ENCODE results near the gene EXT2. TPM values are rescaled to one million over a fixed set of nuclear protein-coding genes. Genes with fewer than 3 reads are reported as not detected.

Gene EXT2
- total RNA-seq, 1 experiment from 2014 or later: 42.8 TPM

- Histone ChIP-seq H3K27me3 (ENCODE audit: insufficient read depth, low read length) (no peaks in the 10 kb centered on the region), H3K27ac (ENCODE audit: low read depth, low read length) (no peak overlapping the region), H3K79me2 (ENCODE audit: insufficient read depth, low read length) (no peaks in the 10 kb centered on the region), H3K4me3 (replicated peaks in 1 of 2; ENCODE audit: low read depth in 1 of 2, low read length in 2 of 2) (no peak overlapping the region), H3K36me3 (ENCODE audit: control insufficient read depth in 1 of 2, insufficient read depth in 2 of 2, low read length in 2 of 2) (no peaks in the 10 kb centered on the region), H3K9me2 (ENCODE audit: insufficient read depth) (no peaks in the 10 kb centered on the region), H3K9ac (ENCODE audit: low read length) (no peak overlapping the region), H3K9me3 (ENCODE audit: control insufficient read depth in 1 of 2, insufficient read depth in 1 of 2, low read depth in 1 of 2, low read length in 2 of 2) (no peaks in the 10 kb centered on the region), H3K4me1 (ENCODE audit: control insufficient read depth in 1 of 2, insufficient read depth in 2 of 2, low read length in 2 of 2) (no peaks in the 10 kb centered on the region), H4K20me1 (ENCODE audit: insufficient read depth) (no peaks in the 10 kb centered on the region), H3K4me2 (ENCODE audit: low read length) (no peak overlapping the region), H2AFZ (ENCODE audit: low read depth, low read length, poor library complexity, severe bottlenecking) (no peak overlapping the region)
- ChIA-PET CTCF (no interaction called here), POLR2A (no interaction called here), RAD21 (ENCODE audit: low non-redundant PET in 1 of 2, low total read pairs in 2 of 2, uncharacterized antibody in 2 of 2, unreplicated experiment in 2 of 2) (no interaction called here)
- no TSS peak for BruUV-seq (replicated peaks)
- intact Hi-C loops (cut with micrococcal nuclease): no loop called here
- TF ChIP-seq SP1 (IDR thresholded peaks at IDR 0.05; ENCODE audit: low read depth) (no peak), SRF (IDR thresholded peaks at IDR 0.05; ENCODE audit: low read depth) (no peak), ZNF274 (IDR thresholded peaks at IDR 0.05; ENCODE audit: low read depth, low read length) (no peak), POLR2AphosphoS5 (IDR thresholded peaks at IDR 0.05; ENCODE audit: low read depth, low read length) (no peak), FOSL1 (IDR thresholded peaks at IDR 0.05; ENCODE audit: low read depth) (no peak), EZH2 (IDR thresholded peaks at IDR 0.05) (no peak), CBX3 (IDR thresholded peaks at IDR 0.05; ENCODE audit: low read depth) (no peak), ZFX (IDR thresholded peaks at IDR 0.05) (no peak), POLR2A (IDR thresholded peaks at IDR 0.05; ENCODE audit: borderline replicate concordance, extremely low read depth, insufficient read depth, insufficient read length) (no peak), MAX (IDR thresholded peaks at IDR 0.05) (no peak), ATF3 (IDR thresholded peaks at IDR 0.05) (no peak), EZH2phosphoT487 (IDR thresholded peaks at IDR 0.05; ENCODE audit: borderline replicate concordance) (no peak), RAD21 (IDR thresholded peaks at IDR 0.05; ENCODE audit: low read depth) (no peak), ZBTB33 (IDR thresholded peaks at IDR 0.05; ENCODE audit: extremely low read depth, insufficient replicate concordance, low read length) (no peak), JUND (IDR thresholded peaks at IDR 0.05) (no peak)
- no peak for DNase-seq (ENCODE audit: low read depth, low spot score)
- ATAC-seq: no peak
These were observed 179.8 kb downstream of the EXT2 start for GRCh38 chr11:44275241-44275640.
